Activated CD4-positive, CD25-positive, alpha-beta regulatory T cell (primary cell): ENCODE results near the gene SMAGP.

Experiments used
- DNase-seq, 4 experiments: peaks; one replicate each; lab custom pipeline; 2025; lab: John Stamatoyannopoulos, UW

The SMAGP gene

GRCh38 chr12:51196547-51196946 lies 73.7 kb downstream of the SMAGP start:
- DNase-seq = no peak

GRCh38 chr12:51195841-51196240 lies 74.4 kb downstream of the SMAGP start:
- DNase-seq = no peak
